Hepatocyte (in vitro differentiated cells): ENCODE data around the gene MGST3.

Source experiments
- EZH2 ChIP-seq: fragments of 200-600 bp; sonication (generic); IDR thresholded peaks from 2 replicates; pipeline ENCODE4 v1.6.1; 2016; ENCODE audit warnings: antibody characterized with exemption, mild to moderate bottlenecking, borderline replicate concordance
- TF ChIP-seq, protein P1 (sequence below): fragments of 200-600 bp; sonication (generic); IDR thresholded peaks from 2 replicates; pipeline ENCODE4 v1.5.1; 2016; ENCODE audit warnings: antibody characterized with exemption, mild to moderate bottlenecking; ENCODE audit not compliant: poor library complexity

- TF ChIP-seq, protein P1, sequence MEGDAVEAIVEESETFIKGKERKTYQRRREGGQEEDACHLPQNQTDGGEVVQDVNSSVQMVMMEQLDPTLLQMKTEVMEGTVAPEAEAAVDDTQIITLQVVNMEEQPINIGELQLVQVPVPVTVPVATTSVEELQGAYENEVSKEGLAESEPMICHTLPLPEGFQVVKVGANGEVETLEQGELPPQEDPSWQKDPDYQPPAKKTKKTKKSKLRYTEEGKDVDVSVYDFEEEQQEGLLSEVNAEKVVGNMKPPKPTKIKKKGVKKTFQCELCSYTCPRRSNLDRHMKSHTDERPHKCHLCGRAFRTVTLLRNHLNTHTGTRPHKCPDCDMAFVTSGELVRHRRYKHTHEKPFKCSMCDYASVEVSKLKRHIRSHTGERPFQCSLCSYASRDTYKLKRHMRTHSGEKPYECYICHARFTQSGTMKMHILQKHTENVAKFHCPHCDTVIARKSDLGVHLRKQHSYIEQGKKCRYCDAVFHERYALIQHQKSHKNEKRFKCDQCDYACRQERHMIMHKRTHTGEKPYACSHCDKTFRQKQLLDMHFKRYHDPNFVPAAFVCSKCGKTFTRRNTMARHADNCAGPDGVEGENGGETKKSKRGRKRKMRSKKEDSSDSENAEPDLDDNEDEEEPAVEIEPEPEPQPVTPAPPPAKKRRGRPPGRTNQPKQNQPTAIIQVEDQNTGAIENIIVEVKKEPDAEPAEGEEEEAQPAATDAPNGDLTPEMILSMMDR, result no peak
- no peak for TF ChIP-seq EZH2
Observed at GRCh38 chr1:165686971-165687433, 56.0 kb downstream of the MGST3 start.
